Right lobe of liver (tissue), 4 donors: ENCODE results near the gene EPN3.
A peak's percentile ranks its signal among the peaks of the same experiment; 100 is the strongest.

Experiments used
- POLR2A ChIP-seq: fragments of 450-650 bp; IDR thresholded peaks from one replicate; pipeline ENCODE4 v1.6.1; 2017; ENCODE audit warnings: antibody characterized with exemption, mild to moderate bottlenecking
- TF ChIP-seq, protein P1 (sequence below), 4 donors: fragments of 200-600 bp in 3 of 4; fragments of 450-650 bp in 1 of 4; IDR thresholded peaks; one replicate each; pipeline versions ENCODE4 v1.5.1 to v1.8.0; 2016 to 2022; ENCODE audit warnings: antibody characterized with exemption in 4 of 4, mild to moderate bottlenecking in 2 of 4
- donor health status: DM: no; HTN: no; CAD: no.
- donor health status: DM: no; HTN: no; CAD: no.
- donor health status: DM: no; HTN: yes; CAD: no.

DNA sequence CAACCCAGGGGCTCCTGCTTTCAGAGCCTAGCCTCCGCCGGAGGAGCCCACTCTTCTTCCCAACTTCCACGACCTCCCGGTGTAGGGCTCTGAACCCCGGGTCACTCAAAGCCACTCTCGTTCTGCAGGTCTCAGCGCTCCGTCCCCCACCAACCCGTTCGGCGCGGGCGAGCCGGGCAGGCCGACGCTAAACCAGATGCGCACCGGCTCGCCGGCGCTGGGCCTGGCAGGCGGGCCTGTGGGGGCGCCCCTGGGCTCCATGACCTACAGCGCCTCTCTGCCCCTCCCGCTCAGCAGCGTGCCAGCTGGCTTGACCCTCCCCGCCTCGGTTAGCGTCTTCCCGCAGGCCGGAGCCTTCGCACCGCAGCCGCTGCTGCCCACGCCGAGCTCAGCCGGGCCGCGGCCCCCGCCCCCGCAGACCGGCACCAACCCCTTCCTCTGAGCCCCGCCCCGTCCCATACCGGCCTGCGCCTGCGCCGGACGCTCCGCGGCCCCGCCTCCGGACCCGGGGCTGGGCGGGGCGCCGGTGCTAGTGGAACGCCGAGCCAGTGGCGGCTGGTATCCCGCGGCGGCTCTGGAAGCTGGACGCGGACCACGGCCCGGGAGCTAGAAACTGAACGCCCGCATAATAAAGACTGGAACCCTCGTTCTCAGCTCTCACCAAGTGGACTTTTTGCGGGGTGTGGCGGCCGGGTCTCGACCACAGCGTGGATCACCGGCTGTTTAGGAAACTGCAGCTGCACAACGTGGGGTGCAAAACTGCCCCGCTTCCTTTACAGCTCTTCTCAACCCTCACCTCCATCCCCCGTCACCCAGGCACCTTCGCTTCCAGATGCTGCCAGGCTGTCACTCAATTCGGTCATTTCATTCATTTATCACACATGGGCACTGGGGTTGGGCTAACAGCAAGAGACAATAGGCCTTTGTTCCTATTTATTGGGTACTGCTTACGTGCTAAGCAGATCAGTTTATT is 9.5 kb downstream of the EPN3 start:
- TF ChIP-seq POLR2A = peak; percentile 71
- TF ChIP-seq, protein P1, sequence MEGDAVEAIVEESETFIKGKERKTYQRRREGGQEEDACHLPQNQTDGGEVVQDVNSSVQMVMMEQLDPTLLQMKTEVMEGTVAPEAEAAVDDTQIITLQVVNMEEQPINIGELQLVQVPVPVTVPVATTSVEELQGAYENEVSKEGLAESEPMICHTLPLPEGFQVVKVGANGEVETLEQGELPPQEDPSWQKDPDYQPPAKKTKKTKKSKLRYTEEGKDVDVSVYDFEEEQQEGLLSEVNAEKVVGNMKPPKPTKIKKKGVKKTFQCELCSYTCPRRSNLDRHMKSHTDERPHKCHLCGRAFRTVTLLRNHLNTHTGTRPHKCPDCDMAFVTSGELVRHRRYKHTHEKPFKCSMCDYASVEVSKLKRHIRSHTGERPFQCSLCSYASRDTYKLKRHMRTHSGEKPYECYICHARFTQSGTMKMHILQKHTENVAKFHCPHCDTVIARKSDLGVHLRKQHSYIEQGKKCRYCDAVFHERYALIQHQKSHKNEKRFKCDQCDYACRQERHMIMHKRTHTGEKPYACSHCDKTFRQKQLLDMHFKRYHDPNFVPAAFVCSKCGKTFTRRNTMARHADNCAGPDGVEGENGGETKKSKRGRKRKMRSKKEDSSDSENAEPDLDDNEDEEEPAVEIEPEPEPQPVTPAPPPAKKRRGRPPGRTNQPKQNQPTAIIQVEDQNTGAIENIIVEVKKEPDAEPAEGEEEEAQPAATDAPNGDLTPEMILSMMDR (IDR thresholded peaks at IDR 0.05) = peak in 2 of 4 donors; percentile 17 to 21
